SK-N-MC (cell line): Measurements from ENCODE around the gene ZNF485.

Experiments
- EZH2 ChIP-seq: fragments of 200-600 bp; sonication (generic); IDR thresholded peaks from one replicate; pipeline ENCODE4 v1.6.1; 2017; ENCODE audit warnings: antibody characterized with exemption
- FOXP2 ChIP-seq: optimal IDR thresholded peaks from 2 replicates; pipeline ENCODE3; 2011; ENCODE audit warnings: mild to moderate bottlenecking, moderate library complexity; ENCODE audit not compliant: insufficient read depth; ENCODE audit errors: extremely low read length, control extremely low read depth
- POLR2AphosphoS5 ChIP-seq: IDR thresholded peaks from 2 replicates; pipeline ENCODE4 v1.6.1; 2012; ENCODE audit warnings: mild to moderate bottlenecking, low read depth, low read length, borderline replicate concordance

DNA sequence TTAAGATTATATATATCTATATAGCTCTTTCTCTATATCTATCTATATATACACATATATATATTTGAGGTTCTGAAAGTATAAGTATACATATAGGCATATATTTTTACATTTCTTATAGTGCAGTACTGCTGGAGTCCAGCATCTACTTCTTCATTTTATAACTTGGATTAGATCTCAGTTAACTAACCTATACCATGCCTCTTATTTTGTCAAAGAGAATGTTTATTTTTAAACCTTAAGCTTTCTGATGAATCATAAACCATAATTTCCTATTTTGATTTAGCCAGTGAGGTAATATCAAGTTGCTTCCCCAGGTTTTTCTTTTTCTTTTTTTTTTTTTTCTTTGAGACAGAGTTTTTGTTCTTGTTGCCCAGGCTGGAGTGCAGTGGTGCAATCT lies 34.4 kb downstream of the ZNF485 start:
- TF ChIP-seq EZH2: no peak
- TF ChIP-seq POLR2AphosphoS5: no peak
- TF ChIP-seq FOXP2: no peak
